Endothelial cell (in vitro differentiated cells): ENCODE data around the gene AAK1. TPM values are rescaled to one million over a fixed set of nuclear protein-coding genes. Genes with fewer than 3 reads are reported as not detected.
A peak's percentile ranks its signal among the peaks of the same experiment; 100 is the strongest.

Experiments
- DNase-seq: peaks from one replicate; pipeline ENCODE4 v3.0.0; 2021; ENCODE audit warnings: low spot score
- H3K27ac Mint-ChIP-seq: one replicate; pipeline ENCODE4 v1.8.0; 2021; ENCODE audit warnings: mixed read lengths, inconsistent platforms; ENCODE audit not compliant: unreplicated experiment
- H3K27me3 Mint-ChIP-seq: one replicate; pipeline ENCODE4 v1.8.0; 2021; ENCODE audit warnings: mild to moderate bottlenecking, moderate library complexity, mixed read lengths, inconsistent platforms; ENCODE audit not compliant: unreplicated experiment
- H3K36me3 Mint-ChIP-seq: one replicate; pipeline ENCODE4 v1.8.0; 2021; ENCODE audit warnings: mild to moderate bottlenecking, low read depth, mixed read lengths, inconsistent platforms; ENCODE audit not compliant: unreplicated experiment
- H3K4me1 Mint-ChIP-seq: one replicate; pipeline ENCODE4 v1.8.0; 2021; ENCODE audit warnings: mild to moderate bottlenecking, mixed read lengths, inconsistent platforms; ENCODE audit not compliant: unreplicated experiment
- H3K4me3 Mint-ChIP-seq: one replicate; pipeline ENCODE4 v1.8.0; 2021; ENCODE audit warnings: mild to moderate bottlenecking, mixed read lengths, inconsistent platforms; ENCODE audit not compliant: unreplicated experiment
- H3K9me3 Mint-ChIP-seq: one replicate; pipeline ENCODE4 v1.8.0; 2021; ENCODE audit warnings: mixed read lengths, inconsistent platforms; ENCODE audit not compliant: unreplicated experiment
- total RNA-seq: library from RNA; stranded (reverse); fragmentation: NEBNext Ultra II Directional; extraction: Animal tissue kit (Norgen Biotek cat#: 25700); gene quantifications from one replicate; pipeline ENCODE4 v1.2.1, GENCODE V29; 2021; ENCODE audit not compliant: unreplicated experiment
- TF ChIP-seq, protein P1 (sequence below): fragments of 200-600 bp; sonication (generic); IDR thresholded peaks from one replicate; pipeline ENCODE4 v1.5.0; 2021; ENCODE audit warnings: antibody characterized with exemption; ENCODE audit not compliant: unreplicated experiment

AAK1 gene
- total RNA-seq, 1 donor from 2014 or later = 144 TPM

DNA sequence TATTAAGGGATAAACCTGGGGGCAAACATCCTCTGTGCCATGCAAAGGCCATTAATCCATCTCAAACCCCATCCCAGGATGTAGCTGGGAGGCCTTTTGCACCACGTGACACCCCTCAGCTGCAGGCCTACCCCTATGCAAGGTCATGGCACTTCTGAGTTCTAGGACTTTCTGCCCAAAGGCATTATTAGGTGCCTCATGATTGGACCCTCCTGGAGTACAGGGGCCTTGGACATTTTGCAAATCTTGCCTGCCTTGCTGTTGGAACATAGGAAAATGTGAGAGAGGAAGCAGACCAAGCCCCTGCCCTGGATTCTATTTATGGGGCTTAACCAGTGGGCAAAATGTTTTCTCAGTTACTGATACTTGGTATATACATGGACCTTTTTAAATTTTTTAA, 162.1 kb downstream of the AAK1 start:
- no peak overlapping the region for H3K27ac Mint-ChIP-seq
- H3K27me3 Mint-ChIP-seq = no peaks in the 10 kb centered on the region
- TF ChIP-seq, protein P1, sequence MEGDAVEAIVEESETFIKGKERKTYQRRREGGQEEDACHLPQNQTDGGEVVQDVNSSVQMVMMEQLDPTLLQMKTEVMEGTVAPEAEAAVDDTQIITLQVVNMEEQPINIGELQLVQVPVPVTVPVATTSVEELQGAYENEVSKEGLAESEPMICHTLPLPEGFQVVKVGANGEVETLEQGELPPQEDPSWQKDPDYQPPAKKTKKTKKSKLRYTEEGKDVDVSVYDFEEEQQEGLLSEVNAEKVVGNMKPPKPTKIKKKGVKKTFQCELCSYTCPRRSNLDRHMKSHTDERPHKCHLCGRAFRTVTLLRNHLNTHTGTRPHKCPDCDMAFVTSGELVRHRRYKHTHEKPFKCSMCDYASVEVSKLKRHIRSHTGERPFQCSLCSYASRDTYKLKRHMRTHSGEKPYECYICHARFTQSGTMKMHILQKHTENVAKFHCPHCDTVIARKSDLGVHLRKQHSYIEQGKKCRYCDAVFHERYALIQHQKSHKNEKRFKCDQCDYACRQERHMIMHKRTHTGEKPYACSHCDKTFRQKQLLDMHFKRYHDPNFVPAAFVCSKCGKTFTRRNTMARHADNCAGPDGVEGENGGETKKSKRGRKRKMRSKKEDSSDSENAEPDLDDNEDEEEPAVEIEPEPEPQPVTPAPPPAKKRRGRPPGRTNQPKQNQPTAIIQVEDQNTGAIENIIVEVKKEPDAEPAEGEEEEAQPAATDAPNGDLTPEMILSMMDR = no peak
- H3K9me3 Mint-ChIP-seq = no peaks in the 10 kb centered on the region
- H3K4me1 Mint-ChIP-seq = peaks cover 23% of the 10 kb centered on the region
- H3K36me3 Mint-ChIP-seq = peaks cover 4% of the 10 kb centered on the region
- DNase-seq = no peak
- peak overlapping the region; percentile 35 for H3K4me3 Mint-ChIP-seq

DNA sequence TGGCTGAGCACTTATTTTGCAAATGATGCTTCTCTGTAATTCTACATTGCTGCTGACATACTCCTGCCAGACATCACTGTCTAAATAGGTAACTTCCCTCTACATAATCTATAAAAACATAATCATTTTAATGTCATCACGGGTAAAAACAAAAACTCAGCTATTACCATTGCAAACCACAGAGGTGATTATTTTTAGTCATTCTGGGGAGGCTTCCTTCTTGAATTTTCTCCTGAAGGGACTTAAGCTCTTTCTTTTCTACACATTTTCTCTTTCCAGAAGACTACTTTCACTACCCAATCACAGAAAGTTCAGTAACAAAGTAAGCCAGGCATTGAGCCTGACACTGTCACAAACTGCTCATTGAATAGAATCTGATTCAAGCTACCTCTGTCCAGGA, 165.9 kb downstream of the AAK1 start:
- no peak overlapping the region for H3K4me3 Mint-ChIP-seq
- H3K36me3 Mint-ChIP-seq = peaks cover 9% of the 10 kb centered on the region
- no peaks in the 10 kb centered on the region for H3K9me3 Mint-ChIP-seq
- peaks cover 15% of the 10 kb centered on the region for H3K4me1 Mint-ChIP-seq
- H3K27me3 Mint-ChIP-seq = no peaks in the 10 kb centered on the region
- H3K27ac Mint-ChIP-seq = no peak overlapping the region
- no peak for DNase-seq
- TF ChIP-seq, protein P1 = no peak

DNA sequence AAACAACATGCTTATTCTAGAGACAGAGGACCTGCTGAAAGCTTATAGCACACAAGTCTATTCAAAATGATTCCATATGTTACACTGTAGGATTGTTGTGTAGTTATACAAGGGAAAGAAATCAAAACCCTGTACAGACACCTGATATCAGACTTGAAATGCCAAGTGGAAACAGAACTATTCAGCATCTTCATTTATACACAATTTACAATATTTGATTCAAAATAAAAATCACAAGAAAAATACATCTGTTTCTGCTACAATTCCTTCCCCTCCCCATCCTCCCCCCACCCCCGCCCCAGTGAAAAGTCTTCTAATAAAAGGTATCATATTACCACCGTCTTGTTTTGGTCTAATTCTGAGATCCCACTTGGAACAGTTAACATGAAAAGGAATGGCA, 168.9 kb downstream of the AAK1 start:
- Mint-ChIP-seq H3K9me3 (no peaks in the 10 kb centered on the region), H3K27me3 (no peaks in the 10 kb centered on the region), H3K4me1 (peaks cover 11% of the 10 kb centered on the region), H3K27ac (no peak overlapping the region), H3K36me3 (peaks cover 9% of the 10 kb centered on the region), H3K4me3 (no peak overlapping the region)
- TF ChIP-seq, protein P1 = no peak
- no peak for DNase-seq

DNA sequence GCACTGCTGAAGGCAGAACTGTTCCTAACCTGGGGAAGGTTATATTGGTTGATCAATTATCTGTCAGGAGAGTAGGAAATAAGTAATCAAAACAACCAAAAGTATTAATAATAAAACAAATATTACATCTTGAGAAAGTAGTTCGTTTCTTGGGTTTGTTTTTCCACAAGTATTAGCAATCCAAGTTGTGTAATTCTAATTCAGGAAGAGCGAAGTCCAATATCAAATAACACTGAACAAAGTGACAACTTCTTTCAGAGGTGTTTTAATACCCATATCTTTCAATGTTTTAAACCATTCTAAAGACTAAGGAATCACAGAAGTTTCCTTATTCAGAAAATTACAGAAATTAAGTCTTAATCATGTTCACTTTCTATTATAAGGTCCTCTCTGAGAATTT, 171.7 kb downstream of the AAK1 start:
- no peak overlapping the region for H3K4me3 Mint-ChIP-seq
- DNase-seq = no peak
- H3K27me3 Mint-ChIP-seq = no peaks in the 10 kb centered on the region
- H3K4me1 Mint-ChIP-seq = peaks cover 11% of the 10 kb centered on the region
- no peak overlapping the region for H3K27ac Mint-ChIP-seq
- TF ChIP-seq, protein P1 = no peak
- H3K9me3 Mint-ChIP-seq = no peaks in the 10 kb centered on the region
- peaks cover 17% of the 10 kb centered on the region for H3K36me3 Mint-ChIP-seq

DNA sequence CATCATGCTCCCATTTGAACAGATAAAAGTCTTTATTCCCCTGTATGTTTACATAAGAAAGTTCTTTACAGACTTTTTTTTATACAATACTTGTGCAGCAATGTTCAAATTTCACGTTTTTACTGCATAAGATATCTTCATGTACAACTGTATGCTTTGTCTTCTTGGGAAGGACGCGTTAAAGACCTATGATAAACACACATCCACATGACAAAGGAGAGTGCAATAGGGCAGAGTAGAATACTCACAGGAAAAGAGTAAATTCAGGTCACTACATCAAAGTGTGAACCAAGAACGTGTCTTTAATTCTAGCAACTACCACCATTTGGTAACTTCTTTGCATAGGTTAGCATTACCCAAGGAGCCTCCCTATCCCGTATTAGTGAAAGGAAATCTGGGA, 172.6 kb downstream of the AAK1 start:
- Mint-ChIP-seq H3K9me3 (no peaks in the 10 kb centered on the region), H3K27ac (no peak overlapping the region), H3K4me3 (no peak overlapping the region), H3K27me3 (no peaks in the 10 kb centered on the region), H3K36me3 (peaks cover 25% of the 10 kb centered on the region), H3K4me1 (peaks cover 11% of the 10 kb centered on the region)
- TF ChIP-seq, protein P1 = no peak
- no peak for DNase-seq
